DMS79 (cell line): ENCODE data around the gene DPEP1.
"Not testable (repeated sequence)": the region's sequence is repeated elsewhere in the genome, so short reads cannot be mapped to it uniquely, and the experiment has no call there.

Experiments used
- DNase-seq: peaks from one replicate; lab custom pipeline; 2025; lab: John Stamatoyannopoulos, UW

DPEP1 gene

GRCh38 chr16:89619840-89620239 is 6.4 kb downstream of the DPEP1 start:
- no peak for DNase-seq

DNA sequence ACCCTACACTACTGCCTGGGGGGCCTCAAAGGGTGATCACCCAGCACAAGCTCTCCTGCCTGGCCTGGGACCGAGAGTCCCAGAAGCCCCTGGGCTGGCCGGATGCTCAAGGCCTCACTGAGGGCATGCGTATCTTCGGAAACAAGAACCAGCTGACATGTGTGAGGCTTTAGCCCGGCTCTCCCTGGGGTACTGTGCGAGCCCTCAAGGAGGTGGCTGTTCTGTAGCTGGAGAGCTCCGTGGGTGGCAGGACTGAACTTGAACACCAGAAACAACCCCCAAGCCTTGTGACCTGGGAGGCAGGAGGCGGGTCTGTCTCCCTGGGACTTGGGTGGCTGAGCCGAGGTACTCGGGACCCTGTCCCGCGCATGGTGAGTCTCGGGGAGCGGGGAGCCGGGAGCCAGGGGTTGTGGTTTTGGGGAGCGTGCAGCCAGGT is 7.0 kb downstream of the DPEP1 start:
- no peak for DNase-seq

DNA sequence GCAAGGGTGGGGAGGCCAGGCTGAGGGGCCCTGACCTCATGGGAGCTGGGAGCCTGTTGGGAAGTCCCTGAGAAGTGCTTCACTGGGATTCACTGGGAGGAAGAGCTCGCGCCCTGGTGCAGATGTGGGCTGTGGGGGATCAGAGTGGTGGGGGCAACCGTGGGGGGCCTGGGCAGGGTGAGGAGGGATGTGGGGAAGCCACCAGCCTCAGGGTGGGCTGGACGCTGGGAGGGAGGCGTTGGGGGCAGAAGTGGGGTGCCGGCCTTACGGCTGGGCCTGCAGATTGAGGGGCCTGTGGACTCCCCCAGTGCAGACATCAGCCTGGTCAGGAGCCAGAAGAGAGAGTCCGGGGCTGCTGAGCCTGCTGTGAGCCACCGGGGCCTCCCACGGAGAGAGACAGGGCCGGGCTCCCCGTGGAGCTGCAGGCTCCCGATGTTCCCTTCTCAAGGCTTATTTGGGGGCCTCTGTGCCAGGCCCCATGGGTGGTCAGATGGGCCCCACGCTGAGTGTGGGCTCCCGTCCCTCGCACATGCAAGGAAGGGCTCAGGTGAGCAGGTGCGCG is 7.8 kb downstream of the DPEP1 start:
- no peak for DNase-seq

DNA sequence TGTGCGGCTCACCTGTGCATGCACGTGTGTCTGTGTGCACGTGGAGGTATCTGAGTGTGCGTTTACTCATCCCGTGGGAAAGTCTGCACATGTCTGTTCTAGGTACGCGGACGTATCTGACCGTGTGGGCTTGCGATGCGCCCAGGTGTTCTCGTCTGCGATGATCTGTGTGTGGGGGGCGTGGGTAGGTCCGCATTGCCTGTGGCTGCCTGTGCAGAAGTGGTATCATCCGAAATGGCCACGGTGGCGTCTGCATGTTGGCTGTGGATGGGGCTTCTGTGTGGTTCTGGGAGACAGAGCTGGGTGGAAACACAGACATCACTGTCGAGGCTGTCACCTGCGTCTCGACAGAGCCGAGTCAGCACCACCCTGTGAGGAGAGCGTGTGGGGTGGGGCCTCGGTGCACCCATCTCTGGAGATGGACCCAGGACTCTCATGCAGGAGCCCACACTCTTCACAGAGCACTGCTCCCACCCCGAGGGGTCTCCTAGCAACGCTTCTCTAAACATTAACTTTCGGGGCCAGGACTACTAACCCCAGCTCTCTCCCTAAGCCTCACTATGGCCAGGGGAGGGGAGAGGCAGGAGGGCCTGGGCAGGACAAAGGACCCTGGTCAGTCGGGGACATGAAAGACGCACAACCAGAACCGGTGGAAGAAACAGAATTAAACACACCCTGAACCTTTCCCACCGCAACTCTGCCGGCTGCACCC is 8.4 kb downstream of the DPEP1 start:
- DNase-seq, result no peak

DNA sequence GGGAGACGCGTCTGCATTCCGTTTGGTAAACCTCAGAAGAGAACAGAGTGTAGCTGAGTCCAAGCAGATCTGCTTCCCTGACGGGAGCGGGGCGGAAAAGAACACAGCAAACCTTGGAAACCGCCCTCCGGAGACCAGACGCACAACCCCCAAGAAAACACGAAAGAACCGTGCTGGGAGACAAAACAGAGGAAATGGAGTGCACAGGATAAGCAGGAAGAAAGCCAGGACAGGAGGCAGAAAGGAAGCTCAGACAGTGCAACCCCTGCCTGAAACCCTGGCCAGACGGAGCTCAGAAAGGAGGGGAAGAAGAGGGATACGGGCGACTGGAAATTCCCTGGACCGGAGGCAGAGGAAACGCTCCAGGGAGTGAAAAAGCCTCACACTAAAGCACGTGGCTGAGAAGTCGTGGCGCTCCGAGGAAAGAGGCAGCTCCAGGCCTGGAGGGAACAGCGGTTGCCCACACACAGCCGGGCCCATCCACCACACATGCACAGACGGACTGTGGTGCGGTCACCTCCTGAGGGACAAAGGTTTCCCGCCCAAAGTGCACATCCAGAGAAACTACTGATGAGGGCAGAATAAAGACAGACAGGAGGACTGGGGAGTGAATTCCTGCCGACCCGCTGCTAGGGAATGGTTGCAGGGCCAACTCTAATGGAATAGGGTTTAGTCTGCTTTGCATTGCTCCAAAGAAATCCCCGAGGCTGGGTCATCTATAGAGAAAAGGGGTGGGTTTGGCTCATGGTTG is 10.2 kb downstream of the DPEP1 start:
- DNase-seq, result no peak

GRCh38 chr16:89624777-89625761 is 11.6 kb downstream of the DPEP1 start:
- no peak for DNase-seq

- no peak for DNase-seq
Observed at GRCh38 chr16:89629827-89630610, 16.6 kb downstream of the DPEP1 start.

DNA sequence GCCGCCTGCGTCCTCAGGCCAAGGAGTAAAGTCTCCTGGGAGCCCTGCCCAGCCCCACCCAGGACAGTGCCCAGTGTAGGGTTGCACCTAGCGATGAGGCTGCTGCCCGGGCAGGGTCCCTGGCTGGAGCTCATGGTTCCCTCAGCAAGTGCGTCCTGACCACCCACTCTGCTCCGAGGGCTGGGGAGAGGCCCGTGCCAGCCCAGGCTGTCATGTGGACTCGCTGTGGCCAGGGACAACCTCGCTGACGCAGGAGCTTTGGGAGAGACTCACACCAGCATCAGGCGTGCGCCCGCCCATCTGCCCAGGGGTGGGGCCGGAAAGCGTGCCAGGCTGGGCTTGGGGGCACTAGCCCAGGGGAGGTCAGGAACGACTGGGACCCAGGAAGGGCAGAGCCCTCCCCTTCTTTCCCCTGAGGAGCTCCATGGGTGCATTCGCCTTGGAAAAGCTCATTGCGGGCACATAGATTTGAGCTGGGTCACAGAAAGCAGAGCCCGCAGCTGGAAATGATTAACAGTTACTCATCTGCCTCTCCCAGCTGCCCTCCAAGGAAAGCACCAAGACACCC is 19.7 kb downstream of the DPEP1 start:
- DNase-seq, result no peak

DNA sequence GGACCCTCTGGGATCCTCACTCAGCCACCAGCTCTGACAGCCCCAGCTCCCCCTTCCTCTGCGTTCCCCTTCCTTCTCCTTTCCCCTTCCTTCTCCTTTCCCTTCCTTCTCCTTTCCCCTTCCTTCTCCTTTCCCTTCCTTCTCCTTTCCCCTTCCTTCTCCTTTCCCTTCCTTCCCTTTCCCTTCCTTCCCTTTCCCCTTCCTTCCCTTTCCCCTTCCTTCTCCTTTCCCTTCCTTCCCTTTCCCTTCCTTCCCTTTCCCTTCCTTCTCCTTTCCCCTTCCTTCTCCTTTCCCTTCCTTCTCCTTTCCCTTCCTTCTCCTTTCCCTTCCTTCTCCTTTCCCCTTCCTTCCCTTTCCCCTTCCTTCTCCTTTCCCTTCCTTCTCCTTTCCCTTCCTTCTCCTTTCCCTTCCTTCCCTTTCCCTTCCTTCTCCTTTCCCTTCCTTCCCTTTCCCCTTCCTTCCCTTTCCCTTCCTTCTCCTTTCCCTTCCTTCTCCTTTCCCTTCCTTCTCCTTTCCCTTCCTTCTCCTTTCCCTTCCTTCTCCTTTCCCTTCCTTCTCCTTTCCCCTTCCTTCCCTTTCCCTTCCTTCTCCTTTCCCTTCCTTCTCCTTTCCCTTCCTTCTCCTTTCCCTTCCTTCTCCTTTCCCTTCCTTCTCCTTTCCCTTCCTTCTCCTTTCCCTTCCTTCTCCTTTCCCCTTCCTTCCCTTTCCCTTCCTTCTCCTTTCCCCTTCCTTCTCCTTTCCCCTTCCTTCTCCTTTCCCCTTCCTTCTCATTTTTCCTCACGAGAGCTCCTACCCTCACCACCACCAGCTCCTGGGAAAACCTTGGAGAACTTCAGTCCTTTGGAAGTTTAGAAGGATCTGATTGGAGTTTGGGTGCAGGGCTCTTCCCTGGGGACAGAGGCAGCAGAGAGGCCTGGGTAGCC is 21.3 kb downstream of the DPEP1 start:
- DNase-seq, result not testable (repeated sequence)

GRCh38 chr16:89636663-89637062 is 23.2 kb downstream of the DPEP1 start:
- no peak for DNase-seq

- no peak for DNase-seq
Observed at GRCh38 chr16:89637379-89637778, 23.9 kb downstream of the DPEP1 start.

DNA sequence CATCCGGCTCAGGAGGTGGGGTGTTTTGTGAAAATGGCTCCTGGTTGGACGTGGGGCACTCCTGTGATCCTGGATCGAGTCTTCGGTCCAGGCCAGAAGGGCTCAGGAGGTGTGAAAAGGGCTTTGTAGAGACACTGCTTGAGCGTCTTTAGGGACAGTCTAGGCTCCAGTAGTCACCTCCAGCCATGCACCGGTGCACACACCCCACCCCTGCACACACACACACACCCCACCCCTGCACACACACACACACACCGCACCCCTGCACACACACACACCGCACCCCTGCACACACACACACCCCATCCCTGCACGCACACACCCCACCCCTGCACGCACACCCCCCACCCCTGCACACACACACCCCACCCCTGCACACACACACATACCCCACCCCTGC is 25.0 kb downstream of the DPEP1 start:
- no peak for DNase-seq

GRCh38 chr16:89639385-89639784 is 25.9 kb downstream of the DPEP1 start:
- no peak for DNase-seq

DNA sequence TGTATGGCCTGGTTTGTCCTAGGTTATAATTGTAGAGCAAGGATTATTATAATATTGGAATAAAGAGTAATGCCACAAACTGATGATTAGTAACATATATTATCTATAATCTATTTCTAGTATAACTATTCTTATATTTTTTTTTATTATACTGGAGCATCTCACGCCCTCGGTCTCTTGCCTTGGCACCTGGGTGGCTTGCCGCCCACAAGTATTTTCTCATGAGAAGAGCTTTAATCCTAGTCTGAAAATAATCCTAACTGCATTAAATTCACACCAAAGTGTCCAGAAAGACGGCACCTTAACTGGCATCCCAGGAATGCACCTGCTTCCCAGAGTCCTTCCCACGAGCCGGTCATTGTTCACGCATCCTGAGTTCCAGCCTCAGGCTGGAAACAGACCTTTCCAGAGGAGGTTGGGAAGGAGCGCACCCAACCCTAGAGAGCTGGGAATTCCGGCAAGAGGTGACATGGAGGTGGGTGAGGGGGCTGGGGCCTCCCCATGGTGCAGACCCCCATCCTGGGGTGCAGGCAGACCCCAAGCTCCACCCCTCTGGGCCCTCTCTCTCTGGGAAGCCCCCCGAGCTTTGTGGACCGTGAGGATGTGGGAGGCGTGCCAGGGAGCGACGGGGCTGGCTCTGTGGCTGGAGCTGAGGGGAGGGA is 28.1 kb downstream of the DPEP1 start:
- no peak for DNase-seq

GRCh38 chr16:89642574-89642973 is 29.1 kb downstream of the DPEP1 start:
- no peak for DNase-seq

DNA sequence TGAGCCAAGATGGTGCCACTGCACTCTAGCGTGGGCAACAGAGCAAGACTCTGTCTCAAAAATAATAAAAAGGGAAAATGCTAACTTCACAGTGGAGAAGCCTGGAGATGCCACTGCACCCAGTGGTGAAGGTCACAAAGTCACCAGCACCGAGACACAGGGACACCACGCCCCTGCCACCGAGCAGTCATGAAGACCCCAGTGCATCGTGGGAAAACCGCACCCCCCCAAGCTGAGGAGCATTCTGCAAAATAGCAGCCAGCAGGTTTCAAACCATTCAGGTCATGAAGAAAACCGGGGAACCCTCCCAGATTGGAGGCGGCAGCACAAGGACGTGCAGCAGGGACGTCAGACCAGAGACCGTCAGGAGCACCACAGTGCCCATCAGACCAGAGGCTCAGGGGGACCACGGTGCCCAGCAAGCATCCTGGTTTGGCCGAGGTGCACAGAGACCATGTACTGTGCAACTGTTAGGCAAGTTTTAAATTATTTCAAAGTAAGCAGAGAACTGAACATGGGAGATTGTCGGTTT is 30.4 kb downstream of the DPEP1 start:
- no peak for DNase-seq

- no peak for DNase-seq
Observed at GRCh38 chr16:89645122-89645521, 31.7 kb downstream of the DPEP1 start.

DNA sequence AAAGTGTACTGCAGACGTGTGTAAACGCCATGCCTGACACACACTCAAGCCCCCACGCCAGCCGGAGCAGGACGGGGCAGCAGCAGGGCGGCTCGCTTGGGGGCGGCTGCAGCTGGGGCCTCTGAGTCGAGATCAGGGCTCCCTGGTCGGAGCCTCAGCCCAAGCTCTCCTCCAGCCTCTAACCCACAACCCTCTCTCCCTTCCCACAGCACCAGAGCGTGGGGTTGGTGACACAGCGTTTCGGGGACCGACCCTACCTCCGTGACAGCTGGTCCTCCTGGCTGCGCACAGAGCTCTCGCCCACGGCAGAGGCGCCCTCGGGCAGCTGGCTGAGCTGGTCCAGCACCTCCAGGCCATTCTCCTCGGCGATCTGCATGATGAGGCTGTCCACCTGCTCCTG is 32.8 kb downstream of the DPEP1 start:
- no peak for DNase-seq

GRCh38 chr16:89646906-89647305 is 33.5 kb downstream of the DPEP1 start:
- no peak for DNase-seq
